Stimulated activated memory B cell treated with anti-CD40 and anti-IgM and Interleukin-4, amounts not matched to agents 10 μg/mL and 1 μg/mL and 100 μg/mL, for 72 hours (primary cell): ENCODE results near the gene ARPP19.
"Not testable (repeated sequence)": the region's sequence is repeated elsewhere in the genome, so short reads cannot be mapped to it uniquely, and the experiment has no call there.

Experiments
- ATAC-seq: fragments of 150-1000 bp; cut with Tn5 transposase; 2 replicates; pipeline ENCODE4 v1.10.0; 2021
- H3K27ac Mint-ChIP-seq: one replicate; pipeline ENCODE4 v1.8.0; 2022; ENCODE audit warnings: mild to moderate bottlenecking, mixed read lengths
- H3K27me3 Mint-ChIP-seq: one replicate; pipeline ENCODE4 v1.8.0; 2022; ENCODE audit warnings: mixed read lengths
- H3K36me3 Mint-ChIP-seq: one replicate; pipeline ENCODE4 v1.8.0; 2022; ENCODE audit warnings: mixed read lengths
- H3K4me1 Mint-ChIP-seq: one replicate; pipeline ENCODE4 v1.8.0; 2022; ENCODE audit warnings: mixed read lengths
- H3K4me3 Mint-ChIP-seq: one replicate; pipeline ENCODE4 v1.8.0; 2022; ENCODE audit warnings: mild to moderate bottlenecking, moderate library complexity, mixed read lengths
- H3K9me3 Mint-ChIP-seq: one replicate; pipeline ENCODE4 v1.8.0; 2022; ENCODE audit warnings: mixed read lengths

Gene ARPP19

GRCh38 chr15:52568601-52569585 is at the start of gene ARPP19:
Gene ARPP19, minus strand, starts transcription at chr15:52569030. Its CDS starts 138 bp downstream, at chr15:52568892.
- Mint-ChIP-seq H3K4me3 (peak within 1 kb of the TSS; percentile 87), H3K27me3 (no peaks in the 10 kb centered on the region), H3K27ac (peak within 1 kb of the TSS; percentile 89), H3K36me3 (no peaks in the 10 kb centered on the region), H3K9me3 (peaks cover 2% of the 10 kb centered on the region), H3K4me1 (peaks cover 31% of the 10 kb centered on the region)
- peak; percentile 93 for ATAC-seq

DNA sequence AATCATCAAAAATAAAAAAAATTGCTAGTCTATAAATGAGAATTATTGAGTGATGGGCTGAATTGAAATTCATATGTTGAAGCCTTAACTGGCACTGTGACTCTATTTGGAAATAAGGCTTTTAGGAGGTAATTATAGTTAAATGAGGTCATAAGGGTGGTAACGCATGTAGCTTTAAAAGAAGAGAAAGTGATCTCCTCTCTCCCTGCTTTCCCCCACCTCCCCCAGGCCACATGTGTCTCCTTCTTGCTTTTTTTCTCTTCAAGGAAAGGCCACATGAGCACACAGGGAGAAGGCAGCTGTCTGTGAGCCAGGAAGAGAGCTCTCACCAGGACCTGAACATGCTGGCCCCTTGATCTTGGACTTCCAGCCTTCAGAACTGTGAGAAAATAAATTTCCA is 48.2 kb upstream of the ARPP19 start:
- no peaks in the 10 kb centered on the region for H3K4me1 Mint-ChIP-seq
- no peak for ATAC-seq
- H3K27me3 Mint-ChIP-seq, result no peaks in the 10 kb centered on the region
- H3K27ac Mint-ChIP-seq, result no peak overlapping the region
- peaks cover 32% of the 10 kb centered on the region for H3K36me3 Mint-ChIP-seq
- no peaks in the 10 kb centered on the region for H3K9me3 Mint-ChIP-seq
- H3K4me3 Mint-ChIP-seq, result no peak overlapping the region

- Mint-ChIP-seq H3K4me1 (no peaks in the 10 kb centered on the region), H3K27ac (no peak overlapping the region), H3K9me3 (no peaks in the 10 kb centered on the region), H3K36me3 (peaks cover 17% of the 10 kb centered on the region), H3K4me3 (no peak overlapping the region), H3K27me3 (no peaks in the 10 kb centered on the region)
- ATAC-seq, result no peak
Observed at GRCh38 chr15:52615302-52615701, 46.5 kb upstream of the ARPP19 start.

DNA sequence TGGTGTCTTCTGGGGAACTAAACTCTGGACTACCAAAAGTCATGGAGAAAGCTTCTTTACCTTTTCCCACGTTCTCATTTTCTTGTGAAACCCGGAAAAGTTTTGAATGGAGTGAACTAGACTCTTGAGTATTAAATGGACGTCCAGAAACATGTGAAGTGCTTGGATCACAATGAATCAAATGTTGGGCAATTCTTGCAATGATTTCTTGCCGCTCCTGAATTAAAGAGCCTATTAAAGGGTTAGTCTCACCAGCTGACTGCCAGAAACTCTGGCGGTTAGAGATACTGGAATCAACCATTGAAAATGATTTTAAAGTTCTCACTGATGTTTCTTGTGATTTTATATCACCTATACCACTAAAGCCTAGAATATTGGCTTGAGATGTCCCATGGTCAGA is 40.8 kb upstream of the ARPP19 start:
- no peak for ATAC-seq
- Mint-ChIP-seq H3K4me3 (no peak overlapping the region), H3K27me3 (no peaks in the 10 kb centered on the region), H3K9me3 (no peaks in the 10 kb centered on the region), H3K4me1 (peaks cover 6% of the 10 kb centered on the region), H3K27ac (no peak overlapping the region), H3K36me3 (peaks cover 11% of the 10 kb centered on the region)

GRCh38 chr15:52584414-52584813 is 15.6 kb upstream of the ARPP19 start:
- no peak for ATAC-seq

GRCh38 chr15:52579852-52580251 is 11.0 kb upstream of the ARPP19 start:
- H3K27ac Mint-ChIP-seq, result no peak overlapping the region
- no peak overlapping the region for H3K4me3 Mint-ChIP-seq
- H3K9me3 Mint-ChIP-seq, result no peaks in the 10 kb centered on the region
- no peaks in the 10 kb centered on the region for H3K4me1 Mint-ChIP-seq
- ATAC-seq, result no peak
- peaks cover 27% of the 10 kb centered on the region for H3K36me3 Mint-ChIP-seq
- no peaks in the 10 kb centered on the region for H3K27me3 Mint-ChIP-seq

More at GRCh38 chr15:52584414-52584813, 15.6 kb upstream of the ARPP19 start:
- Mint-ChIP-seq H3K27ac (no peak overlapping the region), H3K36me3 (peaks cover 27% of the 10 kb centered on the region), H3K4me1 (no peaks in the 10 kb centered on the region), H3K9me3 (no peaks in the 10 kb centered on the region), H3K4me3 (no peak overlapping the region), H3K27me3 (no peaks in the 10 kb centered on the region)

DNA sequence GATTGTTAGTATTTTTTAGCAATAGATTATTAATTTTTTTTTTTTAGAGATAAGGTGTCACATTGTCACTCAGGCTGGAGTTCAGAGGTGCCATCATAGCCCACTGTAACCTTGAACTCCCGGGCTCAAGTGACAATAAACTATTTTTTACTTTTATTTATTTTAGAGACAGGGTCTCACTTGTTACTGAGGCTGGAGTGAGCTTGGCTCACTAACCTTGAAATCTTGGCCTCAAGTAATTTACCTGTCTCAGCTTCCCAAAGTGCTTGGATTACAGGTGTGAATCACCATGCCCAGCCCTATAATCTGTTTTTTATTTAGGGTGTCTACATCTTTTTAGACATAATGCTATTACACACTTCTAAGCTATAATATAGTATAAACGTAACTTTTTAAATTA is 7.9 kb upstream of the ARPP19 start:
- Mint-ChIP-seq H3K4me1 (no peaks in the 10 kb centered on the region), H3K27me3 (no peaks in the 10 kb centered on the region), H3K36me3 (peaks cover 6% of the 10 kb centered on the region), H3K9me3 (peaks cover 2% of the 10 kb centered on the region), H3K4me3 (no peak overlapping the region), H3K27ac (no peak overlapping the region)
- ATAC-seq, result no peak

- not testable (repeated sequence) for H3K36me3 Mint-ChIP-seq, H3K4me1 Mint-ChIP-seq, H3K4me3 Mint-ChIP-seq, H3K9me3 Mint-ChIP-seq, ATAC-seq, H3K27me3 Mint-ChIP-seq, H3K27ac Mint-ChIP-seq
Observed at GRCh38 chr15:52575573-52575972, 6.7 kb upstream of the ARPP19 start.

DNA sequence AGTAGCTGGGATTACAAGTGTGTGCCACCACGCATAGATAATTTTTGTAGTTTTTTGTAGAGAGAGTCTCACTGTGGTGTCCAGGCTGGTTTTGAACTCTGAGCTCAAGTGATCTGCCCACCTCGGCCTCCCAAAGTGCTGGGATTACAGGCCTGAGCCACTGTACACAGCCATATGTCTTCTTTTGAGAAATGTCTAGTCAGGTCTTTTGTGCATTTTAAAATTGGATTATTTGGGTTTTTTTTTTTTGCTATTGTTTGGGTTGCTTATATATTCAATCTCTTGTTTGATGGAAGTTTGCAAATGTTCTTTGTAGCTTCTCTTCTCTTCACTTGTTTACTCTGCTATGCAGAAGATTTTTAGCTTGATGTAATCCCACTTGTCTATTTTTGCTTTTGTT is 6.2 kb upstream of the ARPP19 start:
- no peaks in the 10 kb centered on the region for H3K27me3 Mint-ChIP-seq
- no peak for ATAC-seq
- no peak overlapping the region for H3K4me3 Mint-ChIP-seq
- no peaks in the 10 kb centered on the region for H3K4me1 Mint-ChIP-seq
- H3K27ac Mint-ChIP-seq, result no peak overlapping the region
- peaks cover 6% of the 10 kb centered on the region for H3K36me3 Mint-ChIP-seq
- peaks cover 2% of the 10 kb centered on the region for H3K9me3 Mint-ChIP-seq

DNA sequence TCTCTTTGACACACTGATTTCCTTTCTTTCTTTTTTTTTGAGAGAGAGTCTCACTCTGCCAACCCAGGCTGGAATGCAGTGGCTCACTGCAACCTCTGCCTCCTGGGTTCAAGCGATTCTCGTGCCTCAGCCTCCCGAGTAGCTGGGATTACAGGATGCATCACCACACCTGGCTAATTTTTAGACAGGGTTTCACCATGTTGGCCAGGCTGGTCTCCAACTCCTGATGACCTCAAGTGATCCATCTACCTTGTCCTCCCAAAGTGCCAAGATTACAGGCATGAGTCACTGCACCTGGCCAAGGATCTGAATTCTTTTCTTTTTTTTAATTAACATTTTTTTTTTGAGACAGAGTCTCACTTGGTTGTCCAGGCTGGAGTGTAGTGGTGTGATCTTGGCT is 5.8 kb upstream of the ARPP19 start:
- H3K4me1 Mint-ChIP-seq, result not testable (repeated sequence)

DNA sequence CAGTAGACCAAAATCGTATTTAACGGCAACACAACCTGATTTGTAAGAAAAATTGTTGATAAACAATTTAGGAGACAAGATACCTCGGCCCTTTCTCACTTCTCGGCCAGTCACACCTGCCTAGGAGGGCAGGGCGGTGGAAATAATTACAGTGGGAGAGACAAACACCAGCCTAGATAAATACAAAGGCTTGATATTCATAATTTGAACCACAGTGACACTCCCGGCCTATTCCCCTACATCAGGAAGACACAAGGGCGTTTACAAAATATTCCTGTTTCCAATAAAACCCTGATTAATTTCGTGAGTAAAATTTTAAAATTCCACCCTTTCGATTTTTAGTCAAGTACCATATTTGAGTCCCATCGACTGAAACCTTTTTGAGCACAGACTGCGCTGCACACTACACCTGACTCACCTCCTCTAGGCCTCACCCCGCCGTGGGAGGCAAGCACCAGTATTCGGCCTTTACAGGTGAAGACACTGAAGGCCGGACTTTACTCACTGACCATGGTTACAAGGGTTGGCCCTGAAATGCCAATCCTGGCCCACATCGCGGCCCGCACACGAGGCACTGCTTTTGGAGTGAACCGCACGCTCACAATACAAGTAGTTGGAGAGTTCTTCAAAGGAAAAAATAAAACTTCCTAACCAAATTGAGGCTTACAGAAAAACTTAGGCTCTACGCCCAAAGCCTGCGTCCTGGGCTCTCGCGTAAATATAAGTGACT is 794 bp downstream of the ARPP19 start:
- peak overlapping the region; percentile 89 for H3K27ac Mint-ChIP-seq
- H3K36me3 Mint-ChIP-seq, result no peaks in the 10 kb centered on the region
- H3K4me1 Mint-ChIP-seq, result peaks cover 33% of the 10 kb centered on the region
- no peaks in the 10 kb centered on the region for H3K9me3 Mint-ChIP-seq
- no peaks in the 10 kb centered on the region for H3K27me3 Mint-ChIP-seq
- peak overlapping the region; percentile 87 for H3K4me3 Mint-ChIP-seq
- ATAC-seq, result peak; percentile 42

More for the DNA sequence above, 5.8 kb upstream of the ARPP19 start:
- H3K36me3 Mint-ChIP-seq, H3K27ac Mint-ChIP-seq, H3K4me3 Mint-ChIP-seq, ATAC-seq, H3K27me3 Mint-ChIP-seq, H3K9me3 Mint-ChIP-seq: not testable (repeated sequence)

DNA sequence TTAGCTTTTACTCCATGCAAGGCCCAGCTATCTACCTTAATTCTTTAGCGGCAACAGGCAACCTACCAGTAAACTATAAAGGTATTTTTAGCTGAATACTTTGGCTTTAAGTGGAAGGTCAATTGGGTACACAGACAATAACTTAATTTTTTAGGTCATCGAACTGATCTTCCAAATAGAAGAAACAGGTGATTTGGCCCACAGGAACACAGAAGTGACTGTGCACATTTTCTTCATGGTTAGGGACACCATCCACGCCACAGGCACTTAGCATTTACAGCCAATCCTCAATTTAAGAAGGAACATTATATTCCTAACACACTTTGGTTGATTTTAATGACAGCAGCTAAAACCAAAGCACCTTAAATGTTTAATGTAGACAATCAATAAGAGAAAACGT is 1.9 kb downstream of the ARPP19 start:
- H3K27ac Mint-ChIP-seq, result peak overlapping the region; percentile 89
- peaks cover 41% of the 10 kb centered on the region for H3K4me1 Mint-ChIP-seq
- no peaks in the 10 kb centered on the region for H3K27me3 Mint-ChIP-seq
- peaks cover 6% of the 10 kb centered on the region for H3K36me3 Mint-ChIP-seq
- H3K9me3 Mint-ChIP-seq, result no peaks in the 10 kb centered on the region
- ATAC-seq, result no peak
- H3K4me3 Mint-ChIP-seq, result peak overlapping the region; percentile 87

DNA sequence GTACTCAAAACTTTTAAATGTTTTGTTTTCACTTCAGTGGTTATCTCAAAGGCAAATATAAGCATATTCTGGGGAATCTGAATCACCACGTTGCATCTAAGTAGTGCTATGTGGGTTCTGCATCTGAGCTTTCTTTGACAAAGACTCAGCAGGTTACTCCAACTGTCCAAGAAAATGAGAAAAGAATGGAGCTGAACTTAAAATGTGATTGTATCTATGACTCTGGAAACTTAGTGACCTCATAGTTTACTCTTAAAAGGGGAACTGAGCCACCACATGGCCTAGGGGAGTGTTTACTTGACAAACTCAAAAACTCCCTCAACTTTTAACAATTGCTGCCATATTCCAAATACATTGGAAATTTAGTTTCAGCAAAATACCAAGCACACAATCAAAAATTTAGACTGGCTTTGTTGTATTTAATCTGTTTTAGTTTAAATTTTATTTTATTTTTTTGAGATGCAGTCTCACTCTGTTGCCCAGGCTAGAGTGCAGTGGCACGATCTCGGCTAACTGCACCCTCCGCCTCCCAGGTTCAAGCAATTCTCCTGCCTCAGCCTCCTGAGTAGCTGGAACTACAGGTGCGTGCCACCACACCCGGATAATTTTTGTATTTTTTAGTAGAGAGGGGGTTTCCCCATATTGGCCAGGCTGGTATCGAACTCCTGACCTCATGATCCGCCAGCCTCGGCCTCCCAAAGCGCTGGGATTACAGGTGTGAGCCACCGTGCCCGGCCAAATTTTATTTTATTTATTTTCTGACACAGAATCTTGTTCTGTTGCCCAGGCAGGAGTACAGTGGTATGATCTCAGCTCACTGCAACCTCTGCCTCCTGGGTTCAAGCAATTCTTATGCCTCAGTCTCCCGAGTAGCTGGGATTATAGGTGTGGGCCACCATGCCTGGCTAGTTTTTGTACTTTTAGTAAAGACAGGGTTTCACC is 3.1 kb downstream of the ARPP19 start:
- peak; percentile 52 for ATAC-seq
- Mint-ChIP-seq H3K27ac (peak overlapping the region; percentile 83), H3K4me3 (peak overlapping the region; percentile 47), H3K4me1 (peaks cover 49% of the 10 kb centered on the region)
- not testable (repeated sequence) for H3K27me3 Mint-ChIP-seq, H3K36me3 Mint-ChIP-seq, H3K9me3 Mint-ChIP-seq

GRCh38 chr15:52563501-52564060 is 5.2 kb downstream of the ARPP19 start:
- H3K36me3 Mint-ChIP-seq, result peaks cover 14% of the 10 kb centered on the region
- H3K27me3 Mint-ChIP-seq, result no peaks in the 10 kb centered on the region
- ATAC-seq, result no peak
- H3K4me3 Mint-ChIP-seq, result no peak overlapping the region
- H3K9me3 Mint-ChIP-seq, result no peaks in the 10 kb centered on the region
- H3K4me1 Mint-ChIP-seq, result peaks cover 64% of the 10 kb centered on the region
- no peak overlapping the region for H3K27ac Mint-ChIP-seq
